Trophoblast cell (in vitro differentiated cells and primary cell): ENCODE measurements around the gene C14orf39.
A peak's percentile ranks its signal among the peaks of the same experiment; 100 is the strongest.
"Not testable (repeated sequence)": the region's sequence is repeated elsewhere in the genome, so short reads cannot be mapped to it uniquely, and the experiment has no call there.

Experiments
- DNase-seq, 2 donors: peaks; one replicate each; pipeline ENCODE4 v3.0.0-alpha.2; 2016
- H2AFZ ChIP-seq: 2 replicates; pipeline ENCODE4 v1.6.1; 2013; ENCODE audit warnings: low read length, moderate library complexity, mild to moderate bottlenecking; ENCODE audit not compliant: insufficient read depth, poor library complexity
- H2AK5ac ChIP-seq: 2 replicates; pipeline ENCODE4 v1.6.1; 2013; ENCODE audit warnings: mild to moderate bottlenecking, low read length
- H2BK120ac ChIP-seq: 2 replicates; pipeline ENCODE4 v1.6.1; 2013; ENCODE audit warnings: low read length, mild to moderate bottlenecking, moderate library complexity; ENCODE audit not compliant: insufficient read depth, poor library complexity
- H2BK12ac ChIP-seq: 2 replicates; pipeline ENCODE4 v1.6.1; 2013; ENCODE audit warnings: mild to moderate bottlenecking, low read length, moderate library complexity
- H2BK5ac ChIP-seq: 2 replicates; pipeline ENCODE4 v1.6.1; 2013; ENCODE audit warnings: low read length, low read depth, moderate library complexity, mild to moderate bottlenecking; ENCODE audit not compliant: poor library complexity
- H3K14ac ChIP-seq: 2 replicates; pipeline ENCODE4 v1.6.1; 2013; ENCODE audit warnings: mild to moderate bottlenecking, low read length
- H3K18ac ChIP-seq: 2 replicates; pipeline ENCODE4 v1.6.1; 2013; ENCODE audit warnings: mild to moderate bottlenecking, low read length
- H3K23ac ChIP-seq: 2 replicates; pipeline ENCODE4 v1.6.1; 2013; ENCODE audit warnings: low read length
- H3K27ac ChIP-seq: 2 replicates; pipeline ENCODE4 v1.5.1; 2013; ENCODE audit warnings: low read depth, mild to moderate bottlenecking, inconsistent platforms, low read length, moderate library complexity
- H3K27me3 ChIP-seq: 2 replicates; pipeline ENCODE4 v1.6.1; 2013; ENCODE audit warnings: inconsistent platforms, mild to moderate bottlenecking, low read length, moderate library complexity; ENCODE audit not compliant: insufficient read depth
- H3K36me3 ChIP-seq, 2 experiments: 1 replicate in 1 of 2; 2 replicates in 1 of 2; pipeline ENCODE4 v1.6.1; 2013; ENCODE audit warnings: low read length in 2 of 2, mild to moderate bottlenecking in 2 of 2, moderate library complexity in 1 of 2; ENCODE audit not compliant: insufficient read depth in 2 of 2, control insufficient read depth in 1 of 2
- H3K4ac ChIP-seq: 2 replicates; pipeline ENCODE4 v1.6.1; 2013; ENCODE audit warnings: low read depth, mild to moderate bottlenecking, low read length, moderate library complexity
- H3K4me1 ChIP-seq, 2 experiments: 1 replicate in 1 of 2; 2 replicates in 1 of 2; pipeline ENCODE4 v1.6.1; 2013; ENCODE audit warnings: low read length in 2 of 2, mild to moderate bottlenecking in 2 of 2, moderate library complexity in 1 of 2; ENCODE audit not compliant: insufficient read depth in 2 of 2, control insufficient read depth in 1 of 2
- H3K4me2 ChIP-seq: 2 replicates; pipeline ENCODE4 v1.6.1; 2013; ENCODE audit warnings: inconsistent platforms, mild to moderate bottlenecking, low read length, moderate library complexity
- H3K4me3 ChIP-seq: 2 replicates; pipeline ENCODE4 v1.5.1; 2013; ENCODE audit warnings: mild to moderate bottlenecking, low read depth, low read length, inconsistent platforms
- H3K79me1 ChIP-seq: one replicate; pipeline ENCODE4 v1.6.1; 2013; ENCODE audit warnings: low read length
- H3K79me2 ChIP-seq: 2 replicates; pipeline ENCODE4 v1.6.1; 2013; ENCODE audit warnings: low read length, mild to moderate bottlenecking; ENCODE audit not compliant: control insufficient read depth, insufficient read depth, poor library complexity
- H3K9ac ChIP-seq: 2 replicates; pipeline ENCODE4 v1.6.1; 2013; ENCODE audit warnings: mild to moderate bottlenecking, low read length
- H3K9me3 ChIP-seq: 2 replicates; pipeline ENCODE4 v1.6.1; 2013; ENCODE audit warnings: low read depth, mild to moderate bottlenecking, control low read depth, inconsistent platforms, low read length; ENCODE audit not compliant: insufficient read depth
- H4K12ac ChIP-seq: 2 replicates; pipeline ENCODE4 v1.6.1; 2013; ENCODE audit warnings: low read depth, mild to moderate bottlenecking, low read length, moderate library complexity
- H4K8ac ChIP-seq: 2 replicates; pipeline ENCODE4 v1.6.1; 2013; ENCODE audit warnings: low read depth, mild to moderate bottlenecking, low read length, moderate library complexity
- H4K91ac ChIP-seq: one replicate; pipeline ENCODE4 v1.6.1; 2013; ENCODE audit warnings: low read depth, mild to moderate bottlenecking, low read length, moderate library complexity
- WGBS: extraction: QIAGEN DNeasy Blood & Tissue Kit; methylation state at CpG from one replicate; pipeline ENCODE4 v1.1.7; 2013; ENCODE audit warnings: missing lambda C conversion rate; ENCODE audit not compliant: insufficient read length, insufficient coverage; ENCODE audit errors: extremely low coverage; 5-methylcytosine and 5-hydroxymethylcytosine counted together

C14orf39 gene

GRCh38 chr14:60487211-60487610 is 1.3 kb upstream of the C14orf39 start:
- Histone ChIP-seq H3K9me3 (no peaks in the 10 kb centered on the region), H2AK5ac (no peak overlapping the region)
- no CpG with 5 or more reads among the region's 2 CpGs for WGBS

GRCh38 chr14:60485057-60485597 is 736 bp downstream of the C14orf39 start:
- DNase-seq, result no peak
- Histone ChIP-seq H3K18ac (no peak overlapping the region), H3K4me3 (peak overlapping the region; percentile 81)

More at GRCh38 chr14:60487211-60487610, 1.3 kb upstream of the C14orf39 start:
- Histone ChIP-seq H3K9ac (no peak overlapping the region), H3K4ac (no peak overlapping the region), H3K18ac (no peak overlapping the region), H3K79me2 (no peaks in the 10 kb centered on the region), H3K27ac (no peak overlapping the region), H3K23ac (no peak overlapping the region), H4K91ac (no peak overlapping the region), H3K27me3 (peaks cover 12% of the 10 kb centered on the region), H2BK5ac (no peak overlapping the region), H3K4me1 (peaks cover 0 to 6% of the 10 kb centered on the region in 2 experiments), H2BK120ac (no peak overlapping the region), H3K4me3 (no peak overlapping the region), H4K12ac (no peak overlapping the region), H2AFZ (no peak overlapping the region), H3K4me2 (no peak overlapping the region), H3K14ac (no peak overlapping the region), H3K36me3 (no peaks in the 10 kb centered on the region), H2BK12ac (no peak overlapping the region), H4K8ac (no peak overlapping the region), H3K79me1 (no peaks in the 10 kb centered on the region)
- no peak for DNase-seq

GRCh38 chr14:60482743-60483142 is 3.1 kb downstream of the C14orf39 start:
- Histone ChIP-seq H3K9ac (no peak overlapping the region), H2BK120ac (no peak overlapping the region), H3K4me1 (peaks cover 0 to 6% of the 10 kb centered on the region in 2 experiments), H3K23ac (no peak overlapping the region), H3K4me3 (no peak overlapping the region), H4K8ac (no peak overlapping the region), H3K9me3 (no peaks in the 10 kb centered on the region), H3K14ac (no peak overlapping the region), H3K79me2 (no peaks in the 10 kb centered on the region), H2BK12ac (no peak overlapping the region), H2BK5ac (no peak overlapping the region), H2AFZ (no peak overlapping the region), H3K79me1 (no peaks in the 10 kb centered on the region), H3K4ac (no peak overlapping the region), H4K91ac (no peak overlapping the region), H2AK5ac (no peak overlapping the region), H4K12ac (no peak overlapping the region), H3K27ac (no peak overlapping the region), H3K4me2 (no peak overlapping the region), H3K36me3 (no peaks in the 10 kb centered on the region), H3K18ac (no peak overlapping the region), H3K27me3 (peaks cover 10% of the 10 kb centered on the region)
- no CpG with 5 or more reads among the region's 1 CpG for WGBS
- no peak for DNase-seq

More at GRCh38 chr14:60485057-60485597, 736 bp downstream of the C14orf39 start:
- Histone ChIP-seq H3K27ac (no peak overlapping the region), H2BK12ac (no peak overlapping the region), H3K36me3 (no peaks in the 10 kb centered on the region), H3K9ac (peak overlapping the region; percentile 60), H3K9me3 (no peaks in the 10 kb centered on the region), H2AK5ac (no peak overlapping the region), H3K14ac (no peak overlapping the region), H4K91ac (no peak overlapping the region), H2AFZ (peak overlapping the region; percentile 66), H2BK5ac (no peak overlapping the region), H4K12ac (peak overlapping the region; percentile 35), H3K27me3 (peaks cover 12% of the 10 kb centered on the region), H3K23ac (peak overlapping the region; percentile 73), H3K4me2 (peak overlapping the region; percentile 79), H3K4ac (no peak overlapping the region), H3K4me1 (peaks cover 0 to 6% of the 10 kb centered on the region in 2 experiments), H3K79me1 (no peaks in the 10 kb centered on the region), H3K79me2 (no peaks in the 10 kb centered on the region), H2BK120ac (no peak overlapping the region), H4K8ac (no peak overlapping the region)
- WGBS, result no CpG with 5 or more reads among the region's 25 CpGs

- H3K23ac ChIP-seq, H3K4me3 ChIP-seq, H4K8ac ChIP-seq, H3K4ac ChIP-seq, H3K79me1 ChIP-seq, H3K27ac ChIP-seq, H3K36me3 ChIP-seq, H2BK12ac ChIP-seq, DNase-seq, H2AFZ ChIP-seq, H3K4me2 ChIP-seq, H2BK5ac ChIP-seq, H4K91ac ChIP-seq, H3K9me3 ChIP-seq, H2AK5ac ChIP-seq, H4K12ac ChIP-seq, H3K14ac ChIP-seq, H3K79me2 ChIP-seq, H3K27me3 ChIP-seq, H3K18ac ChIP-seq, H3K9ac ChIP-seq, H3K4me1 ChIP-seq, H2BK120ac ChIP-seq: not testable (repeated sequence)
- no CpG with 5 or more reads among the region's 7 CpGs for WGBS
Measured at GRCh38 chr14:60480248-60480647, 5.6 kb downstream of the C14orf39 start.
